Endothelial cell of umbilical vein (primary cell): ENCODE measurements around the gene PROK1. TPM values are rescaled to one million over a fixed set of nuclear protein-coding genes. Genes with fewer than 3 reads are reported as not detected.

ENCODE experiments used
- BruUV-seq: library from RNA; stranded (reverse); fragments of 400-500 nt; replicated peaks from 2 replicates; lab custom pipeline; 2021; lab: Mats Ljungman, UMichigan
- CTCF ChIA-PET: fragments of 300-600, 350-600 bp; sonication (Branson Sonifier 250); formaldehyde crosslinking; loops from one replicate; lab custom pipeline; 2021; ENCODE audit warnings: antibody characterized with exemption, inconsistent platforms; lab: Charles Lee
- POLR2A ChIA-PET: fragments of 300-600, 350-600 bp; sonication (Branson Sonifier 250); formaldehyde crosslinking; loops from one replicate; lab custom pipeline; 2021; ENCODE audit warnings: antibody characterized with exemption, inconsistent platforms; lab: Charles Lee
- DNase-seq: peaks from one replicate; pipeline ENCODE4 v3.0.0-alpha.2; 2011; ENCODE audit warnings: low read depth, low spot score
- FAIRE-seq: peaks from 2 replicates; lab custom pipeline; 2011; peaks lifted over from hg19 to GRCh38; lab: Jason Lieb, UNC
- H2AFZ ChIP-seq: 2 replicates; pipeline ENCODE4 v1.6.0; 2012; ENCODE audit warnings: low read depth, low read length, control low read depth, inconsistent platforms
- H3K27ac ChIP-seq: 2 replicates; pipeline ENCODE4 v1.5.1; 2011; ENCODE audit warnings: low read depth, mild to moderate bottlenecking, control low read depth, low read length, moderate library complexity; ENCODE audit not compliant: insufficient read depth
- H3K27me3 ChIP-seq, 2 experiments: 2 replicates each; pipeline versions ENCODE4 v1.6.0 to v1.6.1; 2011; ENCODE audit warnings: low read length in 2 of 2, mixed read lengths in 1 of 2; ENCODE audit not compliant: control insufficient read depth in 2 of 2, insufficient read depth in 2 of 2
- H3K36me3 ChIP-seq, 2 experiments: 2 replicates in 1 of 2; 3 replicates in 1 of 2; pipeline ENCODE4 v1.5.1; 2011; ENCODE audit warnings: low read length in 2 of 2, mild to moderate bottlenecking in 1 of 2, moderate library complexity in 1 of 2; ENCODE audit not compliant: control insufficient read depth in 2 of 2, insufficient read depth in 2 of 2; ENCODE audit errors: extremely low read depth in 1 of 2
- H3K4me1 ChIP-seq: 3 replicates; pipeline ENCODE4 v1.5.1; 2011; ENCODE audit warnings: mild to moderate bottlenecking, low read length; ENCODE audit not compliant: control insufficient read depth, insufficient read depth; ENCODE audit errors: extremely low read depth
- H3K4me2 ChIP-seq: 2 replicates; pipeline ENCODE4 v1.6.1; 2011; ENCODE audit warnings: low read length, control low read depth, mixed read lengths; ENCODE audit not compliant: insufficient read depth
- H3K4me3 ChIP-seq, 3 experiments: fragments of 200-600 bp in 1 of 3; sonication (generic), shearing (Covaris generic) in 1 of 3; replicated peaks in 1 of 3; 2 replicates each; pipeline ENCODE4 v1.5.1; 2011 to 2016; ENCODE audit warnings: control low read depth in 3 of 3, low read length in 3 of 3, mild to moderate bottlenecking in 2 of 3, inconsistent platforms in 1 of 3, low read depth in 1 of 3, moderate library complexity in 1 of 3; ENCODE audit not compliant: insufficient read depth in 1 of 3
- H3K79me2 ChIP-seq: 2 replicates; pipeline ENCODE4 v1.6.0; 2012; ENCODE audit warnings: low read length, inconsistent platforms; ENCODE audit not compliant: control insufficient read depth, insufficient read depth
- H3K9ac ChIP-seq: replicated peaks from 2 replicates; pipeline ENCODE3; 2011; ENCODE audit warnings: low read length, control low read depth; ENCODE audit not compliant: insufficient read depth; ENCODE audit errors: extremely low read depth
- H3K9me1 ChIP-seq: replicated peaks from 3 replicates; pipeline ENCODE4 v1.6.0; 2011; ENCODE audit warnings: mild to moderate bottlenecking, low read length; ENCODE audit not compliant: control insufficient read depth, insufficient read depth; ENCODE audit errors: extremely low read depth
- H3K9me3 ChIP-seq: replicated peaks from 2 replicates; pipeline ENCODE4 v1.5.1; 2012; ENCODE audit warnings: low read length, inconsistent platforms; ENCODE audit not compliant: control insufficient read depth, insufficient read depth
- H4K20me1 ChIP-seq: replicated peaks from 2 replicates; pipeline ENCODE3; 2011; ENCODE audit warnings: mild to moderate bottlenecking, low read length; ENCODE audit not compliant: control insufficient read depth, insufficient read depth; ENCODE audit errors: extremely low read depth
- CTCF ChIP-seq, 2 donors: IDR thresholded peaks; 1 replicate in 1 of 2; 2 replicates in 1 of 2; pipeline ENCODE4 v1.5.1; 2011; ENCODE audit warnings: low read length in 2 of 2, mild to moderate bottlenecking in 2 of 2, moderate library complexity in 2 of 2, control low read depth in 1 of 2, inconsistent platforms in 1 of 2, low read depth in 1 of 2; ENCODE audit not compliant: insufficient read depth in 1 of 2; ENCODE audit errors: extremely low read depth in 1 of 2
- EZH2 ChIP-seq: IDR thresholded peaks from 2 replicates; pipeline ENCODE4 v1.6.1; 2012; ENCODE audit warnings: borderline replicate concordance, low read depth, mild to moderate bottlenecking, moderate library complexity, low read length, inconsistent platforms; ENCODE audit not compliant: severe bottlenecking
- FOS ChIP-seq: IDR thresholded peaks from 2 replicates; pipeline ENCODE4 v1.6.1; 2011; ENCODE audit warnings: mild to moderate bottlenecking, low read length, moderate library complexity, borderline replicate concordance; ENCODE audit not compliant: insufficient read depth
- GATA2 ChIP-seq: IDR thresholded peaks from 2 replicates; pipeline ENCODE4 v1.7.0; 2011; ENCODE audit warnings: low read depth, mild to moderate bottlenecking, moderate library complexity, mixed read lengths, low read length; ENCODE audit not compliant: insufficient read length, insufficient read depth
- JUN ChIP-seq: IDR thresholded peaks from 2 replicates; pipeline ENCODE4 v1.6.1; 2011; ENCODE audit warnings: borderline replicate concordance, low read depth; ENCODE audit not compliant: insufficient read length, insufficient read depth
- MAX ChIP-seq: IDR thresholded peaks from 2 replicates; pipeline ENCODE4 v1.6.1; 2011; ENCODE audit not compliant: insufficient read depth, insufficient read length
- POLR2A ChIP-seq: IDR thresholded peaks from 2 replicates; pipeline ENCODE4 v1.6.1; 2012; ENCODE audit warnings: low read depth, mild to moderate bottlenecking, control low read depth, low read length
- POLR2AphosphoS5 ChIP-seq: IDR thresholded peaks from 2 replicates; pipeline ENCODE4 v1.6.1; 2012; ENCODE audit warnings: low read depth, mild to moderate bottlenecking, control low read depth, low read length, moderate library complexity; ENCODE audit not compliant: insufficient read depth
- dilution Hi-C: fragments of 300-500 bp; cut with MboI; formaldehyde crosslinking; loops from one replicate; pipeline ENCODE4 v1.15.0; 2019; ENCODE audit warnings: low sequenced_read_pairs; ENCODE audit not compliant: extremely low pct_ligation_motif_present
- intact Hi-C: fragments of 100-400 bp; cut with micrococcal nuclease; formaldehyde crosslinking; loops from one replicate; pipeline ENCODE4 v1.10.0; 2022
- polyA plus RNA-seq, 4 experiments: library from polyadenylated mRNA; depleted of rRNA in 3 of 4; stranded (reverse) in 3 of 4; unstranded in 1 of 4; fragments of >200 nt; gene quantifications; 2 replicates each; pipeline versions ENCODE4 v1.2.1 to v1.2.3, GENCODE V29; 2011 to 2012; ENCODE audit warnings: missing spikeins in 1 of 4
- total RNA-seq: library from RNA; stranded (reverse); gene quantifications from 2 replicates; pipeline ENCODE4 v1.2.3, GENCODE V29; 2021

The PROK1 gene
- total and polyA plus RNA-seq, 2 donors (not counting 3 experiments of a cell fraction or from before 2014, with no cell fraction given), result not detected

- Histone ChIP-seq H3K4me1 (no peaks in the 10 kb centered on the region), H3K4me3 (no peak overlapping the region), H3K9ac (no peak overlapping the region), H3K4me2 (no peak overlapping the region), H3K79me2 (no peaks in the 10 kb centered on the region), H3K27ac (no peak overlapping the region), H3K9me3 (no peaks in the 10 kb centered on the region), H3K27me3 (peaks cover 2 to 3% of the 10 kb centered on the region in 2 experiments), H3K36me3 (no peaks in the 10 kb centered on the region), H4K20me1 (no peaks in the 10 kb centered on the region), H2AFZ (no peak overlapping the region), H3K9me1 (no peaks in the 10 kb centered on the region)
- POLR2A ChIA-PET, result no interaction called here
- DNase-seq (no peak), FAIRE-seq (no peak)
- no TSS peak for BruUV-seq
- CTCF ChIA-PET, result no interaction called here
- dilution Hi-C loops, result no loop called here
- TF ChIP-seq EZH2, result no peak
- TF ChIP-seq POLR2AphosphoS5, result no peak
- TF ChIP-seq MAX, result no peak
- no peak for TF ChIP-seq CTCF (IDR thresholded peaks at IDR 0.05; ENCODE audit: extremely low read depth in 1 of 2, insufficient read depth in 1 of 2, low read depth in 1 of 2, low read length in 2 of 2)
- no peak for TF ChIP-seq JUN
- TF ChIP-seq GATA2, result no peak
- no peak for TF ChIP-seq POLR2A
- TF ChIP-seq FOS, result no peak
- intact Hi-C loops, result no loop called here
Measured at GRCh38 chr1:110506541-110506940, 55.6 kb downstream of the PROK1 start.

Other genes starting within 250 kb of the PROK1 start
- 12.3 and 22.5 TPM in 2 replicates for gene KCNC4, start 240.8 kb upstream of the PROK1 start, total RNA-seq
- gene KCNC4, start 240.8 kb upstream of the PROK1 start, polyA plus RNA-seq, result 6.7 and 7.3 TPM in 2 replicates
- 26.9 and 29.5 TPM in 2 replicates for gene RBM15, start 111.8 kb upstream of the PROK1 start, total RNA-seq
- gene RBM15, start 111.8 kb upstream of the PROK1 start, polyA plus RNA-seq, result 7.3 and 8.5 TPM in 2 replicates
- gene SLC16A4, start 60.1 kb upstream of the PROK1 start, total RNA-seq, result 2.1 and 2.8 TPM in 2 replicates
- 6.3 and 7.2 TPM in 2 replicates for gene SLC16A4, start 60.1 kb upstream of the PROK1 start, polyA plus RNA-seq
- gene LAMTOR5, start 43.5 kb upstream of the PROK1 start, total RNA-seq, result 137 and 150 TPM in 2 replicates
- gene LAMTOR5, start 43.5 kb upstream of the PROK1 start, polyA plus RNA-seq, result 484 and 503 TPM in 2 replicates
- gene KCNA10, start 68.0 kb downstream of the PROK1 start, total RNA-seq, result not detected in 2 replicates
- not detected in 2 replicates for gene KCNA10, start 68.0 kb downstream of the PROK1 start, polyA plus RNA-seq
- gene KCNA2, start 155.2 kb downstream of the PROK1 start, total RNA-seq, result not detected in 2 replicates
- gene KCNA2, start 155.2 kb downstream of the PROK1 start, polyA plus RNA-seq, result not detected in 2 replicates
- not detected in 2 replicates for gene KCNA3, start 223.8 kb downstream of the PROK1 start, total RNA-seq
- not detected in 2 replicates for gene KCNA3, start 223.8 kb downstream of the PROK1 start, polyA plus RNA-seq